GM19372 (cell line): ENCODE data around the gene TUBB2A.
"Not testable (repeated sequence)": the region's sequence is repeated elsewhere in the genome, so short reads cannot be mapped to it uniquely, and the experiment has no call there.

Experiments used
- ATAC-seq: cut with Tn5 transposase; IDR thresholded peaks from one replicate; pipeline ENCODE4 v1.9.1; 2021; ENCODE audit warnings: mild to moderate bottlenecking, low read depth, moderate library complexity; ENCODE audit not compliant: unreplicated experiment

TUBB2A gene

DNA sequence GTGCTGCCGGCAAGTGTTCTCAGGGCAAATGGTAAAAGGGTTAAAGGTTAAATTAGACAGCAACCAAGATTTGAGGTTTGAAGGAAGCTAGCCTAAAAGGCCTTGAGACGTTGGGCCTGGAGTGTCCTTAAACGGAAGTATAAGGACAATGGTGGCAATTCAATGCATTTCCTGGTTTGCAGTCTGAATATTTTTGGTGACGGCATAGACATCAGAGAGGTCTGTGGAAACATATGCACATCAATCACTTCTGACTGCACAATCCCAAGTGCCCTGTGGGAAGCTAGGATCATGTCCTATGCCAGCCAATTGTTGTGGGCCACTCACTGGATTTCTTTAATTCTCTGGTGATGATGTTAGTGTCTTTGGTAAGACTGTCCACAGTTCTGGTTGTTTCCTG lies 25.7 kb upstream of the TUBB2A start:
- no peak for ATAC-seq

DNA sequence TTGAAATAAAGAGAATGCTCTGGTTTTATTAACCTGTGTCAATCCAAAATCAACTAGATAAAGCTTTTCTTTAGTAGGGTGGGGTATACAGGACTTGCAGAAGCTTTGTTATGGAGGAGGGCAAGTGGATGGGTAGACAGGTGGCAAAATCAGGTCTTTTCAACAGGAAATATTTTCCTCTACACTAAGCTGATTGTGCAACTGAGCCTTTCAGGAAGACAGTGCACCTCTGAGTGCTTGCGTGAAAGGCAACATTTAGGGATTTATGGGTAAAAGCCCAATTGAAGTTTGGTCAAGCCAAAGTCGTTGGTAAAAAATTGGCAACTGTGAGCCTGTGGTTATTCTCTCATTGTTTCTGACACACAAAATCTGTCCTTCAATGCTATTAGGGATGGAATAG lies 23.8 kb upstream of the TUBB2A start:
- ATAC-seq, result no peak

GRCh38 chr6:3179945-3180344 lies 22.6 kb upstream of the TUBB2A start:
- not testable (repeated sequence) for ATAC-seq

DNA sequence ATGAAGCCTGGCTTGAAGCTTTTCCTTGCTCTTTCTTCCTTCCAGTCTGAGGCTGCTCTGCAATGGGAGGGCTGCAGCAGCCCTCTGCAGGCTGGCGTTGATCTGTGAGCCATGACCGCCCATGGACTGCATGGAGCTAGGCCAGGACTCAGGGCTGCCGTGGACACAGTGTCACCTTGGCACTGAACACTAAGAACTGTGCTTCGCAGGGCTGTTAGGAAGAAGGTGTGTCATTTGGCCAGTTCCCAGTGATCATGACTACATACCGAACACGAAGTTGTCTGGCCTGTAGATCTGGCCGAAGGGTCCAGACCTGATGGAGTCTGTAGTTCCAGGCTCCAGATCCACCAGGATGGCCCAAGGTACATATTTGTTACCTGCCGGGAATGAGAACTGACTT lies 21.3 kb upstream of the TUBB2A start:
- not testable (repeated sequence) for ATAC-seq

DNA sequence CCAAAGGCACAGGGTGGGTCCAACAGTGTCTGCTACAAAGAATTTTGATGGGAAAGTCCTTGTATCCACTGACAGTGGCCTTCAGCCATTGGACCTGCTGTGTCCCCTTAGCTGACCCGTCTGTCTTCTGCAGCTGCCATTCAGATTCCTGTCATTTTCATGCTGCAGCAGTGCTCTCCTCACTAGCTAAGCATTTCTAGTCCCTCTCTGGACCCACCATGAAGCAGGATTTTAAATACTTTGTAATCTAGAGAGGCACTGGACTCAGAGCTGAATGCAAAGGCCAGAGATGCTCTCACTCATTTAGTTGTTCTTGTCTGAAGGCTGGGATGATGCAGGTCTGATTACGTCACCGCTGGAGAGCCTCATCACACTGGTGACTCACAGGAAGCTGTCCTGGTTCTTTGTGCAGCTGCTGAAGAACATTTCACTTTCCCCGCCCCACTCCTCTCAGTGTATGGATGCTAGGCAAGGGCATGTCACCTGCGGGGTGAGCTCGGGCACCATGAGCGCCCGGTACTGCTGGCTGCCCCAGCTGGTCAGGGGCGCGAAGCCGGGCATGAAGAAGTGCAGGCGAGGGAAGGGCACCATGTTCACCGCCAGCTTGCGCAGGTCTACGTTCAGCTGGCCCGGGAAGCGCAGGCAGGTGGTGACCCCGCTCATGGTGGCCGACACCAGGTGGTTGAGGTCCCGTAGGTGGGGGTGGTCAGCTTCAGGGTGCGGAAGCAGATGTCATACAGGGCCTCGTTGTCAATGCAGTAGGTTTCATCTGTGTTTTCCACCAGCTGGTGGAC lies 19.4 kb upstream of the TUBB2A start:
- ATAC-seq, result no peak

DNA sequence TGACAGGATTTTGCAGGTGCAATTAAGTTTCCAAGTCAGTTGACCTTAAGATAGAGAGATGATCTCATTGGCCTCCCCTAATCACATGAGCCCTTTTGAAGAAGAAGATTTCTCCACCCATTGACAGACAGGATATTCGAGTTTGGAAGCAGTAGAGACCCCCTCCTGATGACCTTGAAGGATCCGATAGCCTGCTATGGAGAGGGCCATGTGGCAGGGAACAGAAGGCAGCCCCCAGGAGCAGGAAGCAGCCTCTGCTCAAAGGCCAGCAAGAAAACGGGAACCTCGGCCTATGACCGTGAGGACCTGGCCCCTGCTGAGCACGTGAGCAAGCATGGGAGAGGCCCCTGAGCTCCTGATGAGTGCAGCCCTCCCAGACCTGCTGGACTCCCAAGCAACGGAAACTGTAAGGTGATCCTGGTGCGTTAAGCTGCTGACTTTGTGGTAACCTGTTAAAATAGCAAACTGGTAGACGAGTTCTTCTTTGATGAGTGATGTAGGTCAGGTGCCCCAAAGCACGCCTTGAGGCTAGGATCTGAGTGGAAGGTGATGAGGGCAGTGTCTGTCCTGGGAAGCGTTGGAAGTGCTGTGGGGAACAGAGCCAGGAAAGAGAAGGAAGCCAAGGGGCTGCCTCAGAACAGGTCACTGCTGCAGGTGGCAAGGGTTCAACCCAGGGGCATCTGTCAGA lies 18.5 kb upstream of the TUBB2A start:
- ATAC-seq, result no peak

DNA sequence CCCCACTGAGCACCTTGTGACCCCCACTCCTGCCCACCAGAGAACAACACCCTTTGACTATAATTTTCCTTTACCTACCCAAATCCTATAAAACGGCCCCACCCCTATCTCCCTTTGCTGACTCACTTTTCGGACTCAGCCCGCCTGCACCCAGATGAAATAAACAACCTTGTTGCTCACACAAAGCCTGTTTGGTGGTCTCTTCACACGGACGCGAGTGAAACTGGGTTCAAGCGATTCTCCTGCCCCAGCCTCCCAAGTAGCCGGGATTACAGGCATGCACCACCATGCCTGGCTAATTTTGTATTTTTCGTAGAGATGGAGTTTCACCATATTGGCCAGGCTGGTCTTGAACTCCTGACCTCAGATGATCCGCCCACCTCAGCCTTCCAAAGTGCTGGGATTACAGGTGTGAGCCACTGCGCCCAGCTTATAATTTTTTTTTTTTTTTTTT lies 16.3 kb upstream of the TUBB2A start:
- ATAC-seq, result not testable (repeated sequence)

GRCh38 chr6:3172789-3173188 lies 15.4 kb upstream of the TUBB2A start:
- ATAC-seq, result not testable (repeated sequence)

DNA sequence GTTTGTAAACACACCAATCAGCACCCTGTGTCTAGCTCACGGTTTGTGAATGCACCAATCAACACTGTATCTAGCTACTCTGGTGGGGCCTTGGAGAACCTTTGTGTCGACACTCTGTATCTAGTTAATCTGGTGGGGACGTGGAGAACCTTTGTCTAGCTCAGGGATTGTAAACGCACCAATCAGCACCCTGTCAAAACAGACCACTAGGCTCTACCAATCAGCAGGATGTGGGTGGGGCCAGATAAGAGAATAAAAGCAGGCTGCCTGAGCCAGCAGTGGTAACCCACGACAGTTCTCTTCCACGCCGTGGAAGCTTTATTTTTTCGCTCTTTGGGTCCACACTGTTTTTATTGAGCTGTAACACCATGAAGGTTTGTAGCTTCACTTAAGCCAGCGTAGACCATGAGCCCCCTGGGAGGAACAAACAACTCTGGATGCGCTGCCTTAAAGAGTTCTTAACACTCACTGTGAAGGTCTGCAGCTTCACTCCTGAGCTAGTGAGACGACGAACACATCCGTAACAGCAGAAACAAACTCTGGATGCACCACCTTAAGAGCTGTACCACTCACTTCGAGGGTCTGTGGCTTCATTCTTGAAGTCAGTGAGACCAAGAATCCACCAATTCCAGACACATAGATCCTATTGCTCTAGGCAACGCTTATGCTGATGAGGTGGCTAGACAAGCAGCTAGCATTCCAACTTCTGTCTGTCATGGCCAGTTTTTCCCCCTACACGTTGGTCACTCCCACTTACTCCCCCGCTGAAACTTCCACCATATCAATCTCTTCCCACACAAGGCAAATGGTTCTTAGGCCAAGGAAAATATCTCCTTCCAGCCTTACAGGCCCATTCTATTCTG lies 14.2 kb upstream of the TUBB2A start:
- ATAC-seq, result not testable (repeated sequence)

GRCh38 chr6:3170676-3171075 lies 13.3 kb upstream of the TUBB2A start:
- not testable (repeated sequence) for ATAC-seq

- ATAC-seq, result not testable (repeated sequence)
These were observed 10.7 kb upstream of the TUBB2A start for GRCh38 chr6:3168046-3168445.

GRCh38 chr6:3166535-3167225 lies 9.3 kb upstream of the TUBB2A start:
- not testable (repeated sequence) for ATAC-seq

DNA sequence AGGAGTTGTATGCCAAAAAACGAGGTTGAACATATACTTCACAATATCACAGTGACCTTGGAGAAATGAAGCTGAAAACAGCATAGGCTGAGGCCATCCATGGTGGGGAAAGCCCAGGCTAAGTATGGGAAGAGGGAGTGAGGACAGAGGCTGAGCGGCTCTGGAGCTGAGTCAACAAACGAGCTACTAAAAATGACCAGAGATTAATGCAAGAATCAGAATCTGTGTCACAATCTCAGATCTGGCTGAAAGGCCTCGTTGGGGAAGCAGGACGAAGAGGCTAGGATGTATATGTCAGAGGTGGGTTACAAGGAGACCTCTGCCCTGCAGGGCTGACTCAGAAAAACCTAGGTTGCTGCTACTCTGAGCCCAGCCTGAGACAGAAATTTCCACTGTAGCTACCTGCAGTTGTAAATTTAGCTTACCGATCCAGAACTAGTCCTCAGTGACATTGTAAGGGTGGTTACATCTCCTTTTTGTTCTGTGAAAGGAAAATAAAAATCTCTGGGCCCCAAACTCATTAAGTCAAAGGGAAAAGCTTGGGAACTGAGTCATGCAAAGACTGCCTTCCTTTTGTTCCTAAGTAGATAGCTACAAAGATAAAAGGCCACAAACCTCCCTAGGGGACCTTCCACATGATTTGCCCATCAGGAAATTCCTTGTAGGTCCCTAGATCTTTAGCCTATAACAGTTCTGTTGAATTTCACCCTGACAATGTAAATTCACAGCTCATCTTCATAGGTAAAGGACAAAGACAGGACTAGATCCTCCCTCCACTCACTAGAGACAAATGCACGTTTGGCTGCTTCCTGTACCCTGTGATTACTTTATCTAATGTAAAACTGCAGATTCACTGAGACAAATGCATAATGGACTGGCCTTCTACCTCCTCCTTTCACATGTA lies 8.5 kb upstream of the TUBB2A start:
- ATAC-seq, result no peak

DNA sequence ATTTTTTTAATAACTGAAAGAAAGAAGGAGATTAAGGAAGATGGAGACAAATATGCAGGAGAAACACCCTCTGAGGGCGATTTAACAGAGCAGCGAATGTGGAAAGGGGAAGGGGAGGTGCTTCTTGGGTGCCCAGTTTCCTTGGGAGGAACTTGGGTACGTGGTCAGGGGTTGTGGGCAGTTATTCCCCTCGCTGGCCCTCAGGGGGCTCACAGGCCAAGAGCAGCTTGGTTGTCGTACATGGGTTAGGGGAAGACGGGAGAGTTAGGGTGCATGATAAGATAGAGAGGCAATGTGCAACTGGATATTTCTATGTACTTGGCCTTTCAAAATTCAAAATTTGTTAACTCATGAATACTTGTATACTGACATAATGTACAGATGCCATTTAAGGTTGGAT lies 7.0 kb upstream of the TUBB2A start:
- ATAC-seq, result no peak

DNA sequence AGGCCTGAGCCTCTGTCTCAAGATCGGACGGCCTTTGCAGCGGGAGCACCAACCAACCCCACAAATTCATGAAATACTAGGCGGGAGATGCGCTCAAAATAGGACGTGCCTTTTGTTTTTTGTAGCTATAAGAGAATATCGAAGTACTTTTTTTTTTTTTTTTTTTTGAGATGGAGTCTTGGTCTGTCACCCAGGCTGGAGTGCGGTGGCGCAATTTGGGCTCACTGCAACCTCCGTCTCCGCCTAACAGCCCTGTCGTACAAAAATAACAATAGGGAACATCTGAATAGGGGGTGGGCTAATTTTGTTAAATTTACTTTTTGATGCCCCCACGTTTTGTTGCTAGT lies 5.9 kb upstream of the TUBB2A start:
- ATAC-seq, result no peak

DNA sequence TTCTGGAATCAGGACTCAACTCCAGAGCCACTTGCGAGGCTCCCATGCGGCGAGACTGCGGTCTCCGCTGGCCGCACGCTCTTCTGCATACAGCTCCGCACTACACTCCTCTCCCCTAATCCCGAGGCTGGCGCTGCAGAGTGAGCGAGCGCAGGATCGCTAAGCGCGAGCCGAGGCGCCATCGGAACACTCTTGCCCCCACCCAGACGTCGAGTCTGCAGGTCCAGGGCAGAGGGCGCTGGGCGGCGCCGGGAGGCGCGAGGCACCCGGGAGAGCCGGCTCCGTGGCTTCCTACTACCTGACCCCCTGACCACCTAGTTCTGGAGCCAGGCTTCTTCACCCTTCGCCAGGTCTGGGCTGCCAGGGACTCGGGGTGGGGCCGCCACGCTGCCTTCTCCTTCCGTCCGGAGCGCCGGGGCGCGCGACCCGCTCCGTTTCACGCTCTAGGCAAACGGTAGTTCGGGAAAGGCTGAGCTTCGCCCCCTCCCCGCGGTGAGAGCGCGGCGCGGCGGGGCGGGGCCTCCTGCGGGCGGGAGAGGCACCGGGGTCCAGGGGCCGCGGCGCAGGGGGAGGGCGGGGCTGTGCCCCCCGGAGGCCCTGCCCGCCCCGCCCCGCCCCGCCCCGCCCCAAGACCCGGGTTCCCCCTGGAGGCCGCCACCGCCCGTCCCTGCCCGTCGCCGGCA lies 5.4 kb upstream of the TUBB2A start:
- peak; percentile 71 for ATAC-seq

DNA sequence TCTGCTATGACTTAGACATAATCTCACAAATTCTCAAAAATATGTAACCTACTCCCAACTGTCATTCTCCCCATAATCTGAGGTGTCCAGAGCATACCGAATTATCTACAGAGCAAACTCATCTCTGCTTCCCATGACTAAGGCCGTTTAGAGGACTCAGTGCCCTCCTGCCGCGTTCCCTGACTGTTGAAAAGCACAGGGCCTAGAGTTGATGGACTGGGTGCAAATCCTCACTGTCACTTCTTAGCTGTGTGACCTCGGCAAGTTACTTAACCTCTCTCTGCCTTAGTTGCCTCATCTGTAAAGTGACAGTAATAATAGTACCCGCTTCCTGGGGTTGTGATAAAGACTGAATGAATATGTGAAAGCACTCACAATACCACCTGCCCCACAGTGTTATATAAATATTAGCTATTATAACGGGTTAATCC lies 4.7 kb upstream of the TUBB2A start:
- ATAC-seq, result no peak

DNA sequence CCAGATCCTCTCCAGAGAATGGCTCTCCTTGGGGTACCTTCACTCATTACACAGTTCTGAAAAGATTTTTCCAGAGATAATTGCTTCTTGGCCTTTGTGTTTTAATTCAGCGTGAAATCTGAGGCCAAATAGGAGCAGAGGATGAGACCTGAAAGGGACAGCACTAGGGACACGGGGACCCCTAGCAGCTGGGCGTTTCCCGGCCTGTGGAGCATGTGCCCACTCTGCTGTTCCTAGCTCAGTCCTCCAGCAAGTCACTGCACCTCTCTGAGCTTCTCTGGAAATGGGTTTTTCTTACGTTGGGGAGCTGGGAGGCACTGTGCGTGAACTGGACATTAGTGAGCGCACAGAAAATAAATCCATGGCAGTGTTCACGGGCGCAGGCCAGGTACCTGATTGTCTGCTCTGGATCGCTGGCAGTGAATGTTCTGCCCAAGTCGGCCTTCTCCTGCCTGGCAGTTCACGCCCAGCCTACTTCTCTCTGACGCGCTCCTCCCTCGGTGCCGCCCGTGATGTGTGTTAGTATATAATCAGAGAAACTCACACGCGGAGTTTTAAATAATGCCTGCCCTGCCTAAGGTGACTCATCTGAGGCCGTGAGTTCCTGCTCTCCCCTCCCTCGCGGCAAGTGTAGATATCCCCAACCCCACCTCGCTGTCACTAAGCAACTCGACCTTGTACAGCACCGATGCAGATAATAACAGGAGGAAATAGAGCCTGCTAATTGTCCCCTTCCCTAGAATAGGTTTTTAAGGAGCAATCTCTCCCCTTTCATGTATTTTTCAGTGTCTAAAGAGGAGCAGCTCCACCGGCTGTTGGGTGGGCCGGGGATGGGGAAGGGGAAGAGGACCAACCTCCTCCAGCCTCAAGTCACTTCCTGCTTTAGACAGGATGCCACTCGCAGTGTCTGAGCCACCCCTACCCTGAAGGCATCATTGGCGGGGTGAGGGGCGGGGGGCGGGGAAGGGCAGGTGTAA lies 2.7 kb upstream of the TUBB2A start:
- no peak for ATAC-seq
